H9 (cell line): ENCODE measurements around the gene PGRMC1. TPM values are rescaled to one million over a fixed set of nuclear protein-coding genes. Genes with fewer than 3 reads are reported as not detected.
"Not testable (repeated sequence)": the region's sequence is repeated elsewhere in the genome, so short reads cannot be mapped to it uniquely, and the experiment has no call there.

Experiments
- DNase-seq: peaks from one replicate; pipeline ENCODE4 v3.0.0-alpha.2; 2017
- H2AFZ ChIP-seq: one replicate; pipeline ENCODE4 v1.6.1; 2013; ENCODE audit warnings: mild to moderate bottlenecking, low read length, control low read depth, moderate library complexity
- H2AK5ac ChIP-seq: 2 replicates; pipeline ENCODE4 v1.6.1; 2013; ENCODE audit warnings: low read length, control low read depth, mixed read lengths; ENCODE audit not compliant: insufficient read length
- H2BK120ac ChIP-seq: one replicate; pipeline ENCODE4 v1.6.1; 2013; ENCODE audit warnings: low read depth, mild to moderate bottlenecking, low read length, control low read depth, inconsistent platforms; ENCODE audit not compliant: poor library complexity, severe bottlenecking
- H2BK12ac ChIP-seq: 2 replicates; pipeline ENCODE4 v1.6.1; 2013; ENCODE audit warnings: low read length, control low read depth, mixed read lengths, low read depth; ENCODE audit not compliant: insufficient read length
- H2BK15ac ChIP-seq: 2 replicates; pipeline ENCODE4 v1.6.1; 2013; ENCODE audit warnings: low read depth, low read length, control low read depth
- H2BK20ac ChIP-seq: one replicate; pipeline ENCODE4 v1.6.1; 2013; ENCODE audit warnings: low read depth, mild to moderate bottlenecking, low read length, control low read depth, inconsistent platforms; ENCODE audit not compliant: poor library complexity, severe bottlenecking
- H2BK5ac ChIP-seq: 2 replicates; pipeline ENCODE4 v1.6.1; 2013; ENCODE audit warnings: low read length, control low read depth, mixed read lengths; ENCODE audit not compliant: insufficient read length
- H3K14ac ChIP-seq: 2 replicates; pipeline ENCODE4 v1.6.1; 2013; ENCODE audit warnings: low read length, control low read depth; ENCODE audit not compliant: insufficient read depth
- H3K18ac ChIP-seq: 2 replicates; pipeline ENCODE4 v1.6.1; 2013; ENCODE audit warnings: low read depth, mild to moderate bottlenecking, mixed read lengths, low read length, control low read depth; ENCODE audit not compliant: insufficient read length
- H3K23ac ChIP-seq: 2 replicates; pipeline ENCODE4 v1.6.1; 2013; ENCODE audit warnings: low read length, control low read depth, mixed read lengths, low read depth; ENCODE audit not compliant: insufficient read length
- H3K23me2 ChIP-seq: 2 replicates; pipeline ENCODE4 v1.6.1; 2013; ENCODE audit warnings: low read depth, mild to moderate bottlenecking, mixed read lengths, low read length, control low read depth; ENCODE audit not compliant: insufficient read length, poor library complexity, severe bottlenecking
- H3K27ac ChIP-seq: 2 replicates; pipeline ENCODE4 v1.5.1; 2013; ENCODE audit warnings: low read length, control low read depth, mixed read lengths, low read depth; ENCODE audit not compliant: insufficient read length
- H3K27me3 ChIP-seq: 2 replicates; pipeline ENCODE4 v1.6.1; 2013; ENCODE audit warnings: low read length, control low read depth, inconsistent platforms; ENCODE audit not compliant: insufficient read depth
- H3K4ac ChIP-seq: 2 replicates; pipeline ENCODE4 v1.6.1; 2013; ENCODE audit warnings: low read depth, mild to moderate bottlenecking, control low read depth, inconsistent platforms, low read length, moderate library complexity
- H3K4me1 ChIP-seq: 2 replicates; pipeline ENCODE4 v1.6.1; 2013; ENCODE audit warnings: low read length, control low read depth, inconsistent platforms; ENCODE audit not compliant: insufficient read depth
- H3K4me2 ChIP-seq: 2 replicates; pipeline ENCODE4 v1.6.1; 2013; ENCODE audit warnings: low read length, control low read depth, mixed read lengths; ENCODE audit not compliant: insufficient read length, insufficient read depth
- H3K56ac ChIP-seq: 2 replicates; pipeline ENCODE4 v1.6.1; 2013; ENCODE audit warnings: low read depth, mild to moderate bottlenecking, mixed read lengths, low read length, control low read depth; ENCODE audit not compliant: insufficient read length
- H3K79me1 ChIP-seq: 2 replicates; pipeline ENCODE4 v1.6.1; 2013; ENCODE audit warnings: low read depth, mild to moderate bottlenecking, moderate library complexity, low read length, control low read depth, inconsistent platforms; ENCODE audit not compliant: insufficient read depth, poor library complexity, severe bottlenecking
- H3K79me2 ChIP-seq: 2 replicates; pipeline ENCODE4 v1.6.1; 2013; ENCODE audit warnings: low read length, control low read depth, inconsistent platforms; ENCODE audit not compliant: insufficient read depth
- H3K9ac ChIP-seq: 2 replicates; pipeline ENCODE4 v1.6.1; 2013; ENCODE audit warnings: low read length, control low read depth, mixed read lengths; ENCODE audit not compliant: insufficient read length; ENCODE audit errors: extremely low read depth
- H3K9me3 ChIP-seq: one replicate; pipeline ENCODE4 v1.6.1; 2013; ENCODE audit warnings: low read depth, low read length, inconsistent platforms; ENCODE audit not compliant: control insufficient read depth
- H3T11ph ChIP-seq: one replicate; pipeline ENCODE4 v1.6.1; 2013; ENCODE audit warnings: mild to moderate bottlenecking, low read length, control low read depth, inconsistent platforms
- H4K20me1 ChIP-seq: one replicate; pipeline ENCODE4 v1.6.1; 2013; ENCODE audit not compliant: control insufficient read depth, insufficient read length, insufficient read depth
- H4K5ac ChIP-seq: 2 replicates; pipeline ENCODE4 v1.6.1; 2013; ENCODE audit warnings: low read depth, mild to moderate bottlenecking, mixed read lengths, low read length, control low read depth; ENCODE audit not compliant: insufficient read length
- H4K8ac ChIP-seq: replicated peaks from 2 replicates; pipeline ENCODE4 v1.6.1; 2013; ENCODE audit warnings: low read length, control low read depth, mixed read lengths, low read depth; ENCODE audit not compliant: insufficient read length
- H4K91ac ChIP-seq: 2 replicates; pipeline ENCODE4 v1.6.1; 2013; ENCODE audit warnings: low read depth, mild to moderate bottlenecking, moderate library complexity, mixed read lengths, low read length, control low read depth; ENCODE audit not compliant: insufficient read length
- H3K27ac Mint-ChIP-seq, 3 experiments: 2 replicates in 2 of 3; 3 replicates in 1 of 3; pipeline ENCODE4 v1.8.0; 2020 to 2021; ENCODE audit warnings: mixed read lengths in 3 of 3, mild to moderate bottlenecking in 1 of 3, moderate library complexity in 1 of 3
- H3K27me3 Mint-ChIP-seq: 2 replicates; pipeline ENCODE4 v1.8.0; 2021; ENCODE audit warnings: low read depth, mild to moderate bottlenecking, moderate library complexity, mixed read lengths
- H3K36me3 Mint-ChIP-seq, 3 experiments: 2 replicates in 2 of 3; 3 replicates in 1 of 3; pipeline ENCODE4 v1.8.0; 2020 to 2021; ENCODE audit warnings: low read depth in 3 of 3, mixed read lengths in 3 of 3; ENCODE audit not compliant: insufficient read depth in 1 of 3
- H3K4me1 Mint-ChIP-seq, 2 experiments: 2 replicates each; pipeline ENCODE4 v1.8.0; 2020; ENCODE audit warnings: mixed read lengths in 2 of 2
- H3K4me3 Mint-ChIP-seq, 2 experiments: 2 replicates in 1 of 2; 3 replicates in 1 of 2; pipeline ENCODE4 v1.8.0; 2020 to 2021; ENCODE audit warnings: mild to moderate bottlenecking in 2 of 2, mixed read lengths in 2 of 2, moderate library complexity in 1 of 2
- H3K9me3 Mint-ChIP-seq, 2 experiments: 2 replicates in 1 of 2; 3 replicates in 1 of 2; pipeline ENCODE4 v1.8.0; 2020; ENCODE audit warnings: mild to moderate bottlenecking in 2 of 2, mixed read lengths in 2 of 2, moderate library complexity in 1 of 2
- WGBS: extraction: QIAGEN DNeasy Blood & Tissue Kit; methylation state at CpG from one replicate; pipeline ENCODE4 v1.1.7; 2013; ENCODE audit warnings: missing lambda C conversion rate, low lambda C conversion rate, mixed read lengths; ENCODE audit not compliant: insufficient read length; ENCODE audit errors: extremely low coverage; 5-methylcytosine and 5-hydroxymethylcytosine counted together
- total RNA-seq: library from RNA; stranded (reverse); gene quantifications from 2 replicates; pipeline ENCODE4 v1.2.1, GENCODE V29; 2021
- TF ChIP-seq, protein P1 (sequence below): fragments of 200-600 bp; sonication (generic); conservative IDR thresholded peaks from 3 replicates; pipeline ENCODE4 v1.8.0; 2021; ENCODE audit warnings: antibody characterized with exemption, mild to moderate bottlenecking

Gene PGRMC1
- total RNA-seq, 1 experiment from 2014 or later = 133 TPM

DNA sequence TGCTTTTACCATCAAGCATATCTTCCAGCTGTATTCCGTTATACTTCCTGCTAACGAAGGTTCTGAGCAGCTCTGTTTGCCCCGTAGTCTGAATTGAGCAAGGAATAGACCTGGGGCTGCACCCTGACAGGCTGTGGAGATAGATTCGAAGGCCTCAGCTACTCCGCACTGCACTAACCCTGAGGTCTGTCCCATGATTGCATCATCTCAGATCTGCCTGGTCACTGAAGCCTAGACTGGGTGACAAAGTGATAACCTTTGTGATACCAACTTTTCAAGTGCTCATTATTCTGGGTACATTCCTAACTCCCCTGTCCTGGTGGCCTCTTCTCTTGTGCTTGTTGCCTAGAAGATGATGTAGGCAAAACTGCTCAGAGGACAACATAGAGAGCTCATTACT is 29.9 kb upstream of the PGRMC1 start:
- no peak overlapping the region for H4K8ac ChIP-seq
- Mint-ChIP-seq H3K27ac (no peak overlapping the region), H3K4me1 (no peaks in the 10 kb centered on the region), H3K9me3 (peaks cover 73 to 80% of the 10 kb centered on the region in 2 experiments), H3K27me3 (peaks cover 3% of the 10 kb centered on the region), H3K4me3 (no peak overlapping the region), H3K36me3 (peaks cover 4 to 6% (median 4%) of the 10 kb centered on the region in 3 experiments)
- no peak overlapping the region for H2AFZ ChIP-seq
- no peak overlapping the region for H3K4me2 ChIP-seq
- no peak overlapping the region for H2AK5ac ChIP-seq
- TF ChIP-seq, protein P1, sequence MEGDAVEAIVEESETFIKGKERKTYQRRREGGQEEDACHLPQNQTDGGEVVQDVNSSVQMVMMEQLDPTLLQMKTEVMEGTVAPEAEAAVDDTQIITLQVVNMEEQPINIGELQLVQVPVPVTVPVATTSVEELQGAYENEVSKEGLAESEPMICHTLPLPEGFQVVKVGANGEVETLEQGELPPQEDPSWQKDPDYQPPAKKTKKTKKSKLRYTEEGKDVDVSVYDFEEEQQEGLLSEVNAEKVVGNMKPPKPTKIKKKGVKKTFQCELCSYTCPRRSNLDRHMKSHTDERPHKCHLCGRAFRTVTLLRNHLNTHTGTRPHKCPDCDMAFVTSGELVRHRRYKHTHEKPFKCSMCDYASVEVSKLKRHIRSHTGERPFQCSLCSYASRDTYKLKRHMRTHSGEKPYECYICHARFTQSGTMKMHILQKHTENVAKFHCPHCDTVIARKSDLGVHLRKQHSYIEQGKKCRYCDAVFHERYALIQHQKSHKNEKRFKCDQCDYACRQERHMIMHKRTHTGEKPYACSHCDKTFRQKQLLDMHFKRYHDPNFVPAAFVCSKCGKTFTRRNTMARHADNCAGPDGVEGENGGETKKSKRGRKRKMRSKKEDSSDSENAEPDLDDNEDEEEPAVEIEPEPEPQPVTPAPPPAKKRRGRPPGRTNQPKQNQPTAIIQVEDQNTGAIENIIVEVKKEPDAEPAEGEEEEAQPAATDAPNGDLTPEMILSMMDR = no peak
- H3K79me1 ChIP-seq = no peaks in the 10 kb centered on the region
- no peak overlapping the region for H3K9ac ChIP-seq
- H2BK15ac ChIP-seq = no peak overlapping the region
- no peak overlapping the region for H3K14ac ChIP-seq
- no peak overlapping the region for H2BK12ac ChIP-seq
- peaks cover 17% of the 10 kb centered on the region for H3K9me3 ChIP-seq
- H3K23ac ChIP-seq = no peak overlapping the region
- no peak overlapping the region for H3T11ph ChIP-seq
- no peak overlapping the region for H3K18ac ChIP-seq
- no peak overlapping the region for H2BK120ac ChIP-seq
- H2BK20ac ChIP-seq = no peak overlapping the region
- H3K4ac ChIP-seq = no peak overlapping the region
- no peaks in the 10 kb centered on the region for H3K4me1 ChIP-seq
- no peak overlapping the region for H4K5ac ChIP-seq
- no peak for DNase-seq
- no peaks in the 10 kb centered on the region for H3K23me2 ChIP-seq
- no peak overlapping the region for H2BK5ac ChIP-seq
- no peaks in the 10 kb centered on the region for H4K20me1 ChIP-seq
- no peak overlapping the region for H3K27ac ChIP-seq
- WGBS = no CpG with 5 or more reads among the region's 5 CpGs
- no peaks in the 10 kb centered on the region for H3K79me2 ChIP-seq
- H4K91ac ChIP-seq = no peak overlapping the region
- H3K27me3 ChIP-seq = no peaks in the 10 kb centered on the region
- no peak overlapping the region for H3K56ac ChIP-seq

DNA sequence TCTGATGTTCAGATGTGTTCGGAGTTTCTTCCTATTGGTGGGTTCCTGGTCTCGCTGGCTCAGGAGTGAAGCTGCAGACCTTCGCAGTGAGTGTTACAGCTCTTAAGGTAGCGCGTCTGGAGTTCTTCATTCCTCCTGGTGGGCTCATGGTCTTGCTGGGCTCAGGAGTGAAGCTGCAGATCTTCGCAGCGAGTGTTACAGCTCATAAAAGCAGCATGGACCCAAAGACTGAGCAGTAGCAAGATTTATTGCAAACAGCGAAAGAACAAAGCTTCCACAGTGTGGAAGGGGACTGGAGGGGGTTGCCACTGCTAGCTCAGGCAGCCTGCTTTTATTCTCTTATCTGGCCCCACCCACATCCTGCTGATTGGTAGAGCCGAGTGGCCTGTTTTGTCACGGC is 28.6 kb upstream of the PGRMC1 start:
- H4K5ac ChIP-seq, H3K36me3 Mint-ChIP-seq, H3K4ac ChIP-seq, H3K27ac Mint-ChIP-seq, H2BK120ac ChIP-seq, H2BK5ac ChIP-seq, H3K14ac ChIP-seq, H3K56ac ChIP-seq, H4K20me1 ChIP-seq, DNase-seq, H2AK5ac ChIP-seq, H2AFZ ChIP-seq, H4K8ac ChIP-seq, H3K4me1 ChIP-seq, H3K9ac ChIP-seq, H2BK15ac ChIP-seq, H3K23me2 ChIP-seq, H3T11ph ChIP-seq, H3K27ac ChIP-seq, H4K91ac ChIP-seq, H3K18ac ChIP-seq, H3K4me1 Mint-ChIP-seq, H3K79me1 ChIP-seq, H2BK20ac ChIP-seq, H3K23ac ChIP-seq, H3K27me3 ChIP-seq, H3K79me2 ChIP-seq, H3K4me2 ChIP-seq, H3K4me3 Mint-ChIP-seq, H2BK12ac ChIP-seq, H3K27me3 Mint-ChIP-seq: not testable (repeated sequence)
- H3K9me3 ChIP-seq = peaks cover 21% of the 10 kb centered on the region
- peaks cover 70 to 74% of the 10 kb centered on the region in 2 experiments for H3K9me3 Mint-ChIP-seq
- WGBS = no CpG with 5 or more reads among the region's 10 CpGs
